Measurements from ENCODE around the gene SLC16A10. TPM values are rescaled to one million over a fixed set of nuclear protein-coding genes. Genes with fewer than 3 reads are reported as not detected.

The SLC16A10 gene
- total and polyA plus RNA-seq, 2 of the 4 experiments (the other 2 are of a cell fraction): not detected

GRCh38 chr6:111080698-111081097 is 6.6 kb upstream of the SLC16A10 start:
- no peak overlapping the region for H3K4ac ChIP-seq (ENCODE audit: low read depth, low read length)
- no peak overlapping the region for H4K91ac ChIP-seq (ENCODE audit: insufficient read depth, low read depth, low read length)
- DNase-seq (no peak), ATAC-seq (ENCODE audit: low read depth) (no peak)
- H3K23ac ChIP-seq (ENCODE audit: low read depth, low read length): no peak overlapping the region
- no peaks in the 10 kb centered on the region for H4K20me1 ChIP-seq (ENCODE audit: insufficient read depth, low read length)
- TF ChIP-seq NFE2L2 (IDR thresholded peaks at IDR 0.05; ENCODE audit: low read depth, low read length) (no peak), RCOR1 (IDR thresholded peaks at IDR 0.05; ENCODE audit: insufficient replicate concordance, low read length) (no peak), FOS (IDR thresholded peaks at IDR 0.05; ENCODE audit: low read depth, low read length) (no peak), MAFK (IDR thresholded peaks at IDR 0.05; ENCODE audit: low read depth, low read length) (no peak), ELK1 (IDR thresholded peaks at IDR 0.05; ENCODE audit: borderline replicate concordance, low read depth, low read length) (no peak), MAZ (IDR thresholded peaks at IDR 0.05; ENCODE audit: borderline replicate concordance, low read depth, low read length) (no peak), MXI1 (IDR thresholded peaks at IDR 0.05; ENCODE audit: borderline replicate concordance, low read depth, low read length) (no peak), POLR2A (IDR thresholded peaks at IDR 0.05; ENCODE audit: low read depth, low read length) (no peak), BHLHE40 (IDR thresholded peaks at IDR 0.05; ENCODE audit: low read depth, low read length) (no peak), USF2 (IDR thresholded peaks at IDR 0.05; ENCODE audit: low read depth, low read length) (no peak), RAD21 (IDR thresholded peaks at IDR 0.05; ENCODE audit: low read length) (no peak), CEBPB (IDR thresholded peaks at IDR 0.05; ENCODE audit: low read depth, low read length) (no peak), SMC3 (IDR thresholded peaks at IDR 0.05; ENCODE audit: low read depth, low read length) (no peak), CHD1 (IDR thresholded peaks at IDR 0.05; ENCODE audit: low read depth, low read length) (no peak), RFX5 (IDR thresholded peaks at IDR 0.05; ENCODE audit: low read depth, low read length) (no peak)
- TF ChIP-seq, protein P1, sequence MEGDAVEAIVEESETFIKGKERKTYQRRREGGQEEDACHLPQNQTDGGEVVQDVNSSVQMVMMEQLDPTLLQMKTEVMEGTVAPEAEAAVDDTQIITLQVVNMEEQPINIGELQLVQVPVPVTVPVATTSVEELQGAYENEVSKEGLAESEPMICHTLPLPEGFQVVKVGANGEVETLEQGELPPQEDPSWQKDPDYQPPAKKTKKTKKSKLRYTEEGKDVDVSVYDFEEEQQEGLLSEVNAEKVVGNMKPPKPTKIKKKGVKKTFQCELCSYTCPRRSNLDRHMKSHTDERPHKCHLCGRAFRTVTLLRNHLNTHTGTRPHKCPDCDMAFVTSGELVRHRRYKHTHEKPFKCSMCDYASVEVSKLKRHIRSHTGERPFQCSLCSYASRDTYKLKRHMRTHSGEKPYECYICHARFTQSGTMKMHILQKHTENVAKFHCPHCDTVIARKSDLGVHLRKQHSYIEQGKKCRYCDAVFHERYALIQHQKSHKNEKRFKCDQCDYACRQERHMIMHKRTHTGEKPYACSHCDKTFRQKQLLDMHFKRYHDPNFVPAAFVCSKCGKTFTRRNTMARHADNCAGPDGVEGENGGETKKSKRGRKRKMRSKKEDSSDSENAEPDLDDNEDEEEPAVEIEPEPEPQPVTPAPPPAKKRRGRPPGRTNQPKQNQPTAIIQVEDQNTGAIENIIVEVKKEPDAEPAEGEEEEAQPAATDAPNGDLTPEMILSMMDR (conservative IDR thresholded peaks at IDR 0.05; ENCODE audit: low read depth, low read length): no peak
- no peaks in the 10 kb centered on the region for H3K79me1 ChIP-seq (ENCODE audit: low read depth in 1 of 2, low read length in 2 of 2)
- H2AK9ac ChIP-seq (replicated peaks; ENCODE audit: low read depth, low read length, poor library complexity): no peak overlapping the region
- no peak overlapping the region for H3K4me2 ChIP-seq (ENCODE audit: low read depth, low read length)
- no peaks in the 10 kb centered on the region for H3K9me1 ChIP-seq (ENCODE audit: insufficient read depth, low read length)
- H3K36me3 ChIP-seq (ENCODE audit: control insufficient read depth, insufficient read depth, low read length): no peaks in the 10 kb centered on the region
- no peaks in the 10 kb centered on the region for H3K9me3 ChIP-seq (ENCODE audit: control insufficient read depth, insufficient read depth, low read length)
- no peak overlapping the region for H2AFZ ChIP-seq (replicated peaks; ENCODE audit: low read length, poor library complexity)
- BruUV-seq (replicated peaks): no TSS peak
- H4K8ac ChIP-seq (ENCODE audit: low read depth in 2 of 2, low read length in 2 of 2): no peak overlapping the region
- POLR2A ChIA-PET (ENCODE audit: unreplicated experiment): no interaction called here
- no peak overlapping the region for H3K9ac ChIP-seq (ENCODE audit: low read depth, low read length)
- H3K4me3 ChIP-seq (ENCODE audit: insufficient read depth, low read depth, low read length): no peak overlapping the region
- no peak overlapping the region for H2BK15ac ChIP-seq (ENCODE audit: low read depth, low read length)
- dilution Hi-C loops (cut with HindIII; ENCODE audit: low sequenced_read_pairs, unreplicated experiment) (no loop called here), in situ Hi-C loops (cut with MboI; ENCODE audit: low sequenced_read_pairs) (no loop called here), intact Hi-C loops (cut with micrococcal nuclease) (no loop called here)
- no peak overlapping the region for H3K18ac ChIP-seq (ENCODE audit: low read depth, low read length)
- no peak overlapping the region for H2BK20ac ChIP-seq (ENCODE audit: low read depth, low read length)
- H2BK5ac ChIP-seq (ENCODE audit: low read depth, low read length, poor library complexity, severe bottlenecking): no peak overlapping the region
- H2AK5ac ChIP-seq (ENCODE audit: low read depth, low read length): no peak overlapping the region
- H3K27ac ChIP-seq (ENCODE audit: insufficient read depth, low read length): no peak overlapping the region
- no peaks in the 10 kb centered on the region for H3K4me1 ChIP-seq (ENCODE audit: control insufficient read depth, insufficient read depth, low read length)
- no peak overlapping the region for H4K5ac ChIP-seq (ENCODE audit: low read depth, low read length)
- CTCF ChIA-PET: interaction anchor here (0.6 kb wide), 1 partner anchor 148 kb away, joined by 5 read pairs; no protein-coding TSS in a partner anchor
- H3K56ac ChIP-seq (ENCODE audit: extremely low read depth, insufficient read depth, low read length): no peak overlapping the region
- H3K27me3 ChIP-seq (ENCODE audit: control insufficient read depth, insufficient read depth, low read length): peaks cover 15% of the 10 kb centered on the region
- WGBS, 2 experiments (ENCODE audit: extremely low coverage in 2 of 2, insufficient read length in 1 of 2): 19% methylated on average over 3 of the region's 5 CpGs; no CpG with 5 or more reads in 1 of the 2 experiments
- no peak overlapping the region for H3K14ac ChIP-seq (replicated peaks; ENCODE audit: low read depth, low read length)
- no peak overlapping the region for H2BK120ac ChIP-seq (ENCODE audit: low read depth, low read length)
